ENCODE data around the gene RNASE7.

RNASE7 gene

GRCh38 chr14:21073921-21074320, 31.8 kb downstream of the RNASE7 start:
- no peak for DNase-seq (ENCODE audit: low read depth)
- no peak for TF ChIP-seq CTCF (conservative IDR thresholded peaks at IDR 0.05; ENCODE audit: low read length)
- H3K4me3 ChIP-seq (ENCODE audit: low read length), result no peak overlapping the region

- DNase-seq (ENCODE audit: low read depth), result no peak
- no peak for TF ChIP-seq CTCF (conservative IDR thresholded peaks at IDR 0.05; ENCODE audit: low read length)
- no peak overlapping the region for H3K4me3 ChIP-seq (ENCODE audit: low read length)
Observed at GRCh38 chr14:21074398-21075272, 32.5 kb downstream of the RNASE7 start.

- H3K4me3 ChIP-seq (ENCODE audit: low read length), result no peak overlapping the region
- DNase-seq (ENCODE audit: low read depth), result no peak
- TF ChIP-seq CTCF (conservative IDR thresholded peaks at IDR 0.05; ENCODE audit: low read length), result no peak
Observed at GRCh38 chr14:21075719-21076437, 33.7 kb downstream of the RNASE7 start.

GRCh38 chr14:21077672-21078071, 35.5 kb downstream of the RNASE7 start:
- no peak for TF ChIP-seq CTCF (conservative IDR thresholded peaks at IDR 0.05; ENCODE audit: low read length)
- H3K4me3 ChIP-seq (ENCODE audit: low read length), result no peak overlapping the region
- no peak for DNase-seq (ENCODE audit: low read depth)

GRCh38 chr14:21078287-21078686, 36.1 kb downstream of the RNASE7 start:
- no peak for TF ChIP-seq CTCF (conservative IDR thresholded peaks at IDR 0.05; ENCODE audit: low read length)
- H3K4me3 ChIP-seq (ENCODE audit: low read length), result no peak overlapping the region
- no peak for DNase-seq (ENCODE audit: low read depth)

- no peak for TF ChIP-seq CTCF (conservative IDR thresholded peaks at IDR 0.05; ENCODE audit: low read length)
- DNase-seq (ENCODE audit: low read depth), result no peak
- no peak overlapping the region for H3K4me3 ChIP-seq (ENCODE audit: low read length)
Observed at GRCh38 chr14:21078726-21079125, 36.6 kb downstream of the RNASE7 start.

All from AG10803 (cell line).